Activated CD4-positive, alpha-beta T cell treated with anti-CD3 and anti-CD28 coated beads, Interleukin-2, amount 10 ng/mL, durations not matched to agents 7 days and 5 days (primary cell): Measurements from ENCODE around the gene MT2A. TPM values are rescaled to one million over a fixed set of nuclear protein-coding genes. Genes with fewer than 3 reads are reported as not detected.

Source experiments
- CTCF ChIA-PET: fragments of 350-600 bp; sonication (Branson Sonifier 250); formaldehyde crosslinking; loops from one replicate; lab custom pipeline; 2021; ENCODE audit warnings: antibody characterized with exemption; lab: Charles Lee
- POLR2A ChIA-PET: fragments of 350-600 bp; sonication (Branson Sonifier 250); formaldehyde crosslinking; loops from one replicate; lab custom pipeline; 2021; ENCODE audit warnings: antibody characterized with exemption; lab: Charles Lee
- DNase-seq: peaks from one replicate; pipeline ENCODE4 v3.0.0-alpha.2; 2020
- H3K27ac Mint-ChIP-seq: one replicate; pipeline ENCODE4 v1.8.0; 2021; ENCODE audit warnings: mild to moderate bottlenecking, moderate library complexity, mixed read lengths
- H3K27me3 Mint-ChIP-seq: one replicate; pipeline ENCODE4 v1.8.0; 2021; ENCODE audit warnings: mixed read lengths
- H3K36me3 Mint-ChIP-seq: one replicate; pipeline ENCODE4 v1.8.0; 2021; ENCODE audit warnings: low read depth, mixed read lengths
- H3K4me1 Mint-ChIP-seq: one replicate; pipeline ENCODE4 v1.8.0; 2021; ENCODE audit warnings: mixed read lengths
- H3K4me3 Mint-ChIP-seq: one replicate; pipeline ENCODE4 v1.8.0; 2021; ENCODE audit warnings: mild to moderate bottlenecking, moderate library complexity, mixed read lengths
- H3K9me3 Mint-ChIP-seq: one replicate; pipeline ENCODE4 v1.8.0; 2021; ENCODE audit warnings: mixed read lengths
- total RNA-seq, 2 experiments: library from RNA; stranded (reverse); gene quantifications; one replicate each; pipeline ENCODE4 v1.2.3, GENCODE V29; 2021

The MT2A gene
- total RNA-seq, 2 experiments from 2014 or later, result 146 to 268 TPM

DNA sequence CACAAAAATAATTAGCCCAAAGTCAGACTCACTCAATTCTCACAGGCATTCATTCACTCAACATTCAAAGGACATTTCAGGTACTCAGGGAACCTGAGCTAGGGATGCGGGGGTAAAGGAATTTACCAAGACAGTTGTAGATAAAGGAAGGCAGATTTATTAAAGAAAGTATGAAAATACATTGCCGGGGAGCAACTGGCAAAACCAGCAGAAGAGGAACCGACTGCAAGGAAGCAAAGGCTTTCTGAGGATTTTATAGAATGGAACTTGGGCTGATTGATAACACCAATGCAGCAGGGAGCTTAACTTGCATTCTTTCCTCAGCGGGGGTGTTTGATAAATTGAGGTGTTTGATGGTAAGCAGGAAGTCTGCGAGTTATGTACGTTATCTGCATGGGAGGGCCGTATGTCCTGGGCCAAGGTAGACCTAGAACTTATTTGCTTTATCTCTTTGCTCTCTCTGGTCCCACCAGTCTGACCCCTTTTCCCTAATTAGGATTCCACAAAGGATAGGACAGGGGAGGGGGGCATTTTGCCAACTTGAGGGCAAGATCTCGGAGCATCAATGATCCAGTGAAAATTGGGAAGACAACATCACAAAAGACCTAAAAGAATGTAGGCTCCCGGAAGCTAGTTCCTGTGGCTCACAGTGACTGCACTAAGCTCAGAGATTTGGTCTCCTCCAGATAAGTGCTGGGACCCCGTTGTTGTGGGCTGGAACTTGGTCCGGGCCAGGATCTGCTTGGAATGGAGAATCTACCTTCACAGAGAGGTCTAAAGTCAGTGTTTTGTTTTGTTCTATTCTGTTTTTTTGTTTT, 24.8 kb upstream of the MT2A start:
- Mint-ChIP-seq H3K4me3 (no peak overlapping the region), H3K4me1 (no peaks in the 10 kb centered on the region), H3K27ac (no peak overlapping the region), H3K9me3 (no peaks in the 10 kb centered on the region), H3K36me3 (no peaks in the 10 kb centered on the region), H3K27me3 (peaks cover 47% of the 10 kb centered on the region)
- POLR2A ChIA-PET, result no interaction called here
- CTCF ChIA-PET, result interaction anchor here (0.7 to 2.1 kb wide), 3 partner anchors 18 to 1147 kb away, joined by 3 to 10 read pairs (median 3); no protein-coding TSS in a partner anchor
- DNase-seq, result no peak

DNA sequence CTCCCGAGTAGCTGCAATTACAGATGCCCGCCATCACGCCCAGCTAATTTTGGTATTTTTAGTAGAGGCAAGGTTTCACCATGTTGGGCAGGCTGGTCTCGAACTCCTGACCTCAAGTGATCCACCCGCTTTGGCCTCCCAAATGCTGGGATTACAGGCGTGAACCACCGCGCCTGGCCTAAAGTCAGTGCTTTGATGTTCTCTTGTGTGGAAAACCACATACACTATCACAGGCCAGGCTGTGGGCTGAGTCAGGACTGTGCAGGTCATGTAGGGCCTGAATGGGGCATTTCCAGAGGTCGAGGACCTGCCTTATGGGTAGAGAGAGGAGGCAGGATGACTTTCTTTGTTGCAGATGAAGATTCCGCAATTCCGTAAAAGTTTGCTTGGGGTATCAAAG, 24.1 kb upstream of the MT2A start:
- no peaks in the 10 kb centered on the region for H3K36me3 Mint-ChIP-seq
- H3K27me3 Mint-ChIP-seq, result peaks cover 50% of the 10 kb centered on the region
- no peaks in the 10 kb centered on the region for H3K9me3 Mint-ChIP-seq
- no peak overlapping the region for H3K27ac Mint-ChIP-seq
- POLR2A ChIA-PET, result no interaction called here
- CTCF ChIA-PET, result no interaction called here
- peaks cover 4% of the 10 kb centered on the region for H3K4me1 Mint-ChIP-seq
- DNase-seq, result no peak
- no peak overlapping the region for H3K4me3 Mint-ChIP-seq

DNA sequence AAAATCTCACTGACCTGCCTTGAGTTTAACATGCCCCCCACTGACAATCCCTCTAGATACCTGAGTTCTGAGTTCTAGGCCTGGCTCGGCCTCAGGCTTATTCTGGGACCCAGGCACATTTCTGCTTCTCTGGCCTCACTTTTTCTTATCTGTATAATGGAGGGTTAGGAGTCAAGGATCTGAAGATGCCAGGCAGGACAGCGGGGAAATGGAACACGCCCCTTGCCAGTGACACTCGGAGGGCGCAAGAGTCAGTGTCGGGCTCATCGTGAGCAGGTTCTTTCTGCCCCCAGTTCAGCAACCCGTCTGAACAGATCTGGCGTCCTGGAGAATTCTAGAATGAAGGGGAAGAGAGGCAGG, 19.6 kb upstream of the MT2A start:
- ChIA-PET CTCF (no interaction called here), POLR2A (no interaction called here)
- H3K9me3 Mint-ChIP-seq, result no peaks in the 10 kb centered on the region
- peak overlapping the region; percentile 69 for H3K27ac Mint-ChIP-seq
- H3K4me1 Mint-ChIP-seq, result peaks cover 14% of the 10 kb centered on the region
- DNase-seq, result no peak
- peaks cover 52% of the 10 kb centered on the region for H3K27me3 Mint-ChIP-seq
- H3K36me3 Mint-ChIP-seq, result no peaks in the 10 kb centered on the region
- H3K4me3 Mint-ChIP-seq, result peak overlapping the region; percentile 78

DNA sequence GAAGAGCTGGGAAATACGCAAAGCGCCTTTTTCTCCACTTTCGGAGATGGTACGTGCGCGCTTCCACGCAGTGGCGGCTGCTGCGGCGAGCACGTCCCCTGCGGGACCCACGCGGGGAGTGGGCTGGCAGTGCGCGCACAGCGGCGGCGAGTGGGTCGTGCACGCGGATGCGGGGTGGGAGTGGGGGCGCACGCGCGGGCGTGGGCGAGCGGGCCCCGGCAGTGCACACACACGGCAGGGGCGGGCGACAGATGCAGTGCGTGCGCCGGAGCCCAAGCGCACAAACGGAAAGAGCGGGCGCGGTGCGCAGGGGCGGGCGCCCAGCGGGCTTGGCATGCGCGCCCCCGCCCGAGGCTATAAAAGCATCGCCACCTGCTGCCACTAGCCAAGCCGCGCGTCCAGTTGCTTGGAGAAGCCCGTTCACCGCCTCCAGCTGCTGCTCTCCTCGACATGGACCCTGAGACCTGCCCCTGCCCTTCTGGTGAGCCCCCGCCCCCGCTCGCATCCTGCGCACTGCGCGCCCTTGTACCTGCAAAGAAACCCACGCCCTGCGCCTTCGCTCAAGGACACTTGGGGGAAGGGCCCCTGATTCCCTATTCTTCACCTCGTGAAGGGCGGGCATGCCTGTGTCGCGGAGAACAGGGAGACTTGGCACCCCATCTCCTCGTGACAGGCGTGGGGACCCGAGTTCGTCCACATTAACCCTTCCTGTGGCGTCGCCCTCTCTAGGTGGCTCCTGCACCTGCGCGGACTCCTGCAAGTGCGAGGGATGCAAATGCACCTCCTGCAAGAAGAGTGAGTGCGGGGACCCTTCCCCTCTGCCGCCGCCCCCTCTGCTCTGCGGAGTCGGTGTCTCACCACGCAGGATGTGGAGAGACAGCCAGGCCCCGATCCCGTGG, 19.0 kb upstream of the MT2A start, which contains the start of gene MT3:
MT3 (plus strand) TSS at position 388 of the 899 bp plus-strand sequence; CDS start at position 451, 63 bp downstream.
- peak; percentile 28 for DNase-seq
- Mint-ChIP-seq H3K4me1 (peaks cover 14% of the 10 kb centered on the region), H3K27ac (peak within 1 kb of the TSS; percentile 69), H3K9me3 (no peaks in the 10 kb centered on the region), H3K27me3 (peaks cover 49% of the 10 kb centered on the region), H3K36me3 (no peaks in the 10 kb centered on the region), H3K4me3 (peak within 1 kb of the TSS; percentile 78)
- POLR2A ChIA-PET, result no interaction called here
- CTCF ChIA-PET, result no interaction called here

DNA sequence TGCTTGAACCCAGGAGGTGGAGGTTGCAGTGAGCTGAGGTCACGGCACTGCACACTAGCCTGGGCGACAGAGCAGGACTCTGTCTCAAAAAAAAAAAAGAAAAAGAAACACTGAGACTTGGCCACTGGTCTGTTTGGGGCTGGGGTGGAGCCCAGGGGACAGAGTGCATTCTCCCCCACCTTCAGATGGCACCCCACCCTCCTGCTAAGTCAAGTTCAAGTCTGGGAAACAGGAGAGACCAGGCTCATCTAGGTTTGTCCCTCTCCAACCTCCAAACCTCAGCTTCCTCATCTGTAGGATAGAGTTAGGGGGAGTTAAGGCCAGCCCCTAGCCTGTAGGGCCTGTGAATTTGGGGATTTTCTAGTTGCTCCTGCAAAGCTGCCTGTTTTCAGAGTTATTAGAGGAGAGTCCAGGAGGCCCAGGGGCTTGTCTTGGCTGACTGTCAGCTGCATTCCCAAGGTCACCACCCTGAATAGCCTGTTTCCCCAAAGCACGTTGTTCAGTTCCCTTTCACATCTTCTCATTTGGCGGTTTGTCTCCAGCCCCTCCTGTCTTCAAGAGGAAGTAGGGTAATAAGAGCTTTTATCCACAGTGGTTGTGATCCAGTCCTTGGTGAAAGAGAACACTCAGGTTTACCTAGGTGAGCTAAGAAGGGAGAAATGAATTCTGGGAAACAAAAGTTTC, 16.9 kb upstream of the MT2A start:
- no peak for DNase-seq
- no peaks in the 10 kb centered on the region for H3K9me3 Mint-ChIP-seq
- H3K27me3 Mint-ChIP-seq, result peaks cover 43% of the 10 kb centered on the region
- H3K4me1 Mint-ChIP-seq, result peaks cover 14% of the 10 kb centered on the region
- CTCF ChIA-PET, result interaction anchor here (1.0 to 1.8 kb wide), 9 partner anchors 9 to 110 kb away, joined by 3 to 9 read pairs (median 5); no protein-coding TSS in a partner anchor
- H3K4me3 Mint-ChIP-seq, result no peak overlapping the region
- H3K36me3 Mint-ChIP-seq, result no peaks in the 10 kb centered on the region
- POLR2A ChIA-PET, result no interaction called here
- no peak overlapping the region for H3K27ac Mint-ChIP-seq

DNA sequence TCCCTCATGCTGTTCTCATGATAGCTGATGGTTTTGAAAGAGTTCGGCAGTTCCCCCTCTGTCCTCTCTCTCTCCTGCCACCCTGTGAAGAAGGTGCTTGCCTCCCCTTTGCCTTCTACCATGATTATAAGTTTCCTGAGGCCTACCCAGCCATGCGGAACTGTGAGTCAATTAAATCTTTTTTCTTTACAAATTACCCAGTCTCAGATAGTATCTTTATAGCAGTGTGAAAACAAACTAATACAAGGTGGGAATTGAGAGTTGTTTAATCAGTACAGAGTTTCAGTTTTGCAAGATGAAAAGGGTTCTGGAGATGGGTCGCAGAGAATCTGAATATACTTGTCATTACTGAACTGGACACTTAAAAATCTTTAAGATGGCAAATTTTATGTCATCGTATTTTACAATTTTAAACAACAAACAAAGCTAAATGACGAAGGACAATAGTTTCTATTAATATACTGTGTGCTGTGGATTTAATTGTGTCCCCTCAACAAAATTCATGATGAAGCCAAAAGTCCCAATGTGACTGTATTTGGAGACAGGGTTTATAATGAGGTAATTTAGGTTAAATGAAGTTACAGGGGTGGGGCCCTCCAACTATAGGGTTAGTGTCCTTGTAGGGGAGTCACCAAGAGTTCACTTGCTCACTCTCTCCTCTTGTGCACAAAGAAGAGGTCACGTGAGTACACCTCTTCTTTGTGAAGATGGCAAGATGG, 14.7 kb upstream of the MT2A start:
- POLR2A ChIA-PET, result no interaction called here
- no peak for DNase-seq
- no peaks in the 10 kb centered on the region for H3K9me3 Mint-ChIP-seq
- peaks cover 21% of the 10 kb centered on the region for H3K4me1 Mint-ChIP-seq
- H3K4me3 Mint-ChIP-seq, result no peak overlapping the region
- CTCF ChIA-PET, result interaction anchor here (1.0 kb wide), 1 partner anchor 108 kb away, joined by 3 read pairs; no protein-coding TSS in a partner anchor
- H3K36me3 Mint-ChIP-seq, result no peaks in the 10 kb centered on the region
- H3K27ac Mint-ChIP-seq, result no peak overlapping the region
- H3K27me3 Mint-ChIP-seq, result peaks cover 44% of the 10 kb centered on the region

DNA sequence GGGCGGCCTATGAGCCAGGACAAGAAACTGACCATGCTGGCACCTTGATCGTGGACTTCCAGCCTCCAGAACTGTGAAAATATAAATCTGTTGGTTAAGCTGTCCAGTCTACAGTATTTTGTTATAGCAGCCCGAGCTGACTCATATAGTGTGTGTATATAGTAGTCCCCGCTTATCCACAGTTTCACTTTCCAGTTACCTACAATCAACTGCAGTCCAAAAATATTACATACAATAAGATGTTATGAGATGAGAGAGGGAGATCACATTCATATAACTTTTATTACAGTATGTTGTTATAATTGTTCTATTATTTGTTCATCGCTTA, 14.1 kb upstream of the MT2A start:
- DNase-seq, result no peak
- POLR2A ChIA-PET, result no interaction called here
- H3K4me1 Mint-ChIP-seq, result peaks cover 18% of the 10 kb centered on the region
- H3K4me3 Mint-ChIP-seq, result no peak overlapping the region
- H3K27ac Mint-ChIP-seq, result no peak overlapping the region
- CTCF ChIA-PET, result interaction anchor here (1.0 kb wide), 1 partner anchor 108 kb away, joined by 3 read pairs; no protein-coding TSS in a partner anchor
- H3K36me3 Mint-ChIP-seq, result no peaks in the 10 kb centered on the region
- no peaks in the 10 kb centered on the region for H3K9me3 Mint-ChIP-seq
- H3K27me3 Mint-ChIP-seq, result peaks cover 41% of the 10 kb centered on the region

DNA sequence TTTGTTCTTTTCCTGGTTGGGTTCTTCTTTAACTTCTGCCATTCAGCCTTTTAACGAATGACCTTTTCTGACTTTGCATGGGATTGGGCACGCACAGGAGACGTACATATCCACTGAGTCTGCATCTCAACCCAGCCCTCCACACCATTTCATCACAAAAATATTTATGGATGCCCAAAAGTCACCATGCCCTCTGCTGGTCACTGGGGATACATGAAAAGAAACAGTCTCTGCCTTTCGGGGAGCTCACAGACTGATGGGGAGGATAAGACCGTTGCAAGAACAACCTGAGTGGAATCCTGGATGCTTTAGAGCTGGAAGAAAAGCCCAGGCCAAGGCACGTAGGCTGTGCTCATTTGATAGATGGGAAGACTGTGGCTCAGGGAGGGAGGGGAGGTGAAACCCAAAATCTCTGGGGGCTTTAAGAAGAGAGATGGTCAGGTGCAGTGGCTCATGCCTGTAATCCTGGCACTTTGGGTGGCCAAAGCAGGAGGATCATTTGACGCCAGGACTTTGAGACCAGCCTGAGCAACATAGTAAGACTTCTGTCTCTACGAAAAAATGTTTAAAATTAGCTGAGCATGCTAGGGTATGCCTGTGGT, 7.9 kb upstream of the MT2A start:
- POLR2A ChIA-PET, result no interaction called here

DNA sequence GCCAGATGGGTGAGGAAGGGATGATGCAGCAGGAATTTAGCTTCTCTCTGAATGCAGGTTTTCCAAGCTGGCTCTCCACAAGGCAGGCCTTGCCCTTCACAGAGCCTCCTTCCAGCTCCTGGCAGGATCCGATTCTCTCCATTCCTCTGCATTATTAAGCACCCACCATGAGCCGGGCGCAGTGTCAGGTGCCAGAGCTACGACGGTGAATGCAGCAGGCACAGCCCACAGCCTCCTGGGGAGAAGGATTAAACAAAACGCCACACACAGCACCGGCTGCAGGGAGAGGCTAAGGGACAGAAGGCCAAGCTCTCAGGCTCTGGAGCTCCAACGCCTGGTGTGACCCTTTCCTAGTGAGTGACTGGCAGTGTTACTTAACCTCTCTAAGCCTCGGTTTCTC, 7.1 kb upstream of the MT2A start:
- CTCF ChIA-PET, result interaction anchor here (1.0 to 1.9 kb wide), 6 partner anchors 10 to 25 kb away, joined by 3 to 7 read pairs (median 4); no protein-coding TSS in a partner anchor
- DNase-seq, result no peak
- Mint-ChIP-seq H3K4me3 (no peak overlapping the region), H3K27me3 (peaks cover 29% of the 10 kb centered on the region), H3K27ac (no peak overlapping the region), H3K4me1 (peaks cover 19% of the 10 kb centered on the region), H3K9me3 (no peaks in the 10 kb centered on the region), H3K36me3 (no peaks in the 10 kb centered on the region)
- POLR2A ChIA-PET, result no interaction called here

More for the DNA sequence above, 7.9 kb upstream of the MT2A start:
- Mint-ChIP-seq H3K36me3 (no peaks in the 10 kb centered on the region), H3K9me3 (no peaks in the 10 kb centered on the region), H3K27ac (no peak overlapping the region), H3K4me3 (no peak overlapping the region), H3K27me3 (peaks cover 35% of the 10 kb centered on the region), H3K4me1 (peaks cover 19% of the 10 kb centered on the region)
- CTCF ChIA-PET, result interaction anchor here (0.6 to 1.7 kb wide), 9 partner anchors 9 to 106 kb away, joined by 3 to 7 read pairs (median 4); partner anchors contain the start of gene MT1E
- peak; percentile 50 for DNase-seq

DNA sequence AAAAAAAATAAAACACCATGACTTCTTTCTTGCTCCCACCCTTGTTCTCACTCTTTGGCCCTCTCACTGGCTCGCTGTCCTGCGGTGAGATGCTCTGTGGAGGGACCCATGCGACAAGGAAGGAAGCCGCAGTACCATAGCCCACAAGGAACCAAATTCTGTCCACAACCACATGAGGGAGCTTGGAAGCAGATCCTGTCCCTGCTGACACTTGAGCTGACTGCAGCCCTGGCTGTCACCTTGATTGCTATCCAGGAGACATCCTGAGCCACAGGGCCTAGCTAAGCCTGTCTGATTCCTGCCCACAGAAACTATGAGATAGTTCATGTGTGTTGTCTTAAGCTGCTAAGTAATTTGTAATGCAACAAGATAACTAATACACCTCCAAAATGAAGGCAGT, 4.8 kb upstream of the MT2A start:
- POLR2A ChIA-PET, result interaction anchor here (0.6 kb wide), 1 partner anchor 309 kb away, joined by 3 read pairs; no protein-coding TSS in a partner anchor
- H3K4me1 Mint-ChIP-seq, result peaks cover 29% of the 10 kb centered on the region
- no peak overlapping the region for H3K4me3 Mint-ChIP-seq
- no peaks in the 10 kb centered on the region for H3K36me3 Mint-ChIP-seq
- no peak overlapping the region for H3K27ac Mint-ChIP-seq
- peaks cover 14% of the 10 kb centered on the region for H3K27me3 Mint-ChIP-seq
- no peaks in the 10 kb centered on the region for H3K9me3 Mint-ChIP-seq
- peak; percentile 38 for DNase-seq
- CTCF ChIA-PET, result interaction anchor here (0.7 to 3.1 kb wide), 4 partner anchors 39 to 98 kb away, joined by 3 to 12 read pairs (median 4); no protein-coding TSS in a partner anchor

DNA sequence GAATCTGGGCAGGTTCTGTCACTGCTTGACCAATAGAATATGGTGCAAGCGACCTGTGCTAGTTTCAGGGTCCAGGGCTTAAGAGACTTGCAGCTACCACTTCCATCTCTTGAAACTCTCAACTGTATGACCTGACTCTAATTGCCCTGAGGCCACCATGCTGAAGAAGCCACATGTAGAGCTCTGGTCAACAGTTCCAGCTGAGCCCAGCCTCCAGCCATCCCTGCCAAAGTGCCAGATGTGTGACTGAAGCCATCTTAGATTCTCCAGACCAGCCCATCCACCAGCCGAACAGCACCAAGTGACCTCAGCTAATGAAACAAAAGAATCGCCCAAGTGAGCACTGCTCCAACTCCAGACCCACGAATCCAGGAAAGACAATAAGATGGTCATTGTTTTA, 3.4 kb upstream of the MT2A start:
- POLR2A ChIA-PET, result no interaction called here
- H3K27ac Mint-ChIP-seq, result no peak overlapping the region
- DNase-seq, result no peak
- peaks cover 33% of the 10 kb centered on the region for H3K4me1 Mint-ChIP-seq
- H3K9me3 Mint-ChIP-seq, result no peaks in the 10 kb centered on the region
- CTCF ChIA-PET, result interaction anchor here (0.6 to 3.1 kb wide), 8 partner anchors 9 to 403 kb away, joined by 3 to 12 read pairs (median 4); no protein-coding TSS in a partner anchor
- H3K27me3 Mint-ChIP-seq, result peaks cover 14% of the 10 kb centered on the region
- peaks cover 3% of the 10 kb centered on the region for H3K36me3 Mint-ChIP-seq
- no peak overlapping the region for H3K4me3 Mint-ChIP-seq
